ENCODE data around the gene TCF7L1. TPM values are rescaled to one million over a fixed set of nuclear protein-coding genes. Genes with fewer than 3 reads are reported as not detected.

The TCF7L1 gene
- total RNA-seq, 1 donor from 2014 or later: 1.4 TPM

GRCh38 chr2:85356186-85356585 is 223.0 kb downstream of the TCF7L1 start:
- no peak for DNase-seq (ENCODE audit: low read depth)
- no peak overlapping the region for H3K4me3 ChIP-seq (ENCODE audit: low read depth, low read length)
- TF ChIP-seq CTCF (conservative IDR thresholded peaks at IDR 0.05; ENCODE audit: low read depth, low read length): no peak

- no peak for DNase-seq (ENCODE audit: low read depth)
- no peak overlapping the region for H3K4me3 ChIP-seq (ENCODE audit: low read depth, low read length)
- TF ChIP-seq CTCF (conservative IDR thresholded peaks at IDR 0.05; ENCODE audit: low read depth, low read length): no peak
Measured at GRCh38 chr2:85357736-85358135, 224.5 kb downstream of the TCF7L1 start.

Other genes starting within 250 kb of the TCF7L1 start
- 9,817 and 15,030 TPM in 2 replicates for gene TMSB10, start 227.7 kb upstream of the TCF7L1 start, total RNA-seq
- 43.0 and 65.8 TPM in 2 replicates for gene KCMF1, start 162.2 kb upstream of the TCF7L1 start, total RNA-seq
- gene TGOLN2, start 194.6 kb downstream of the TCF7L1 start, total RNA-seq: 72.4 and 74.7 TPM in 2 replicates
- 26.3 and 29.1 TPM in 2 replicates for gene RETSAT, start 221.1 kb downstream of the TCF7L1 start, total RNA-seq
- 9.5 and 11.9 TPM in 2 replicates for gene ELMOD3, start 221.4 kb downstream of the TCF7L1 start, total RNA-seq